A549 (cell line): ENCODE measurements around the gene NIT2.

ENCODE experiments used
- HMGXB4 ChIP-seq: fragments of 250-450 bp; sonication (Bioruptor Pico); IDR thresholded peaks from 2 replicates; pipeline ENCODE4 v1.5.0; 2021; ENCODE audit warnings: mild to moderate bottlenecking, moderate library complexity, borderline replicate concordance
- KDM5A ChIP-seq: fragments of 200-600 bp; sonication (generic); IDR thresholded peaks from 2 replicates; pipeline ENCODE4 v1.6.1; 2016; ENCODE audit warnings: antibody characterized with exemption, mild to moderate bottlenecking
- MAFK ChIP-seq: fragments of 450-650 bp; IDR thresholded peaks from 2 replicates; pipeline ENCODE4 v1.6.1; 2014; ENCODE audit not compliant: partially characterized antibody
- MAX ChIP-seq: IDR thresholded peaks from 2 replicates; pipeline ENCODE4 v1.6.1; 2012
- POLR2A ChIP-seq: IDR thresholded peaks from 2 replicates; pipeline ENCODE4 v1.6.1; 2012; ENCODE audit warnings: mild to moderate bottlenecking, low read length
- ZC3H11A ChIP-seq: fragments of 450-650 bp; IDR thresholded peaks from 2 replicates; pipeline ENCODE4 v1.6.1; 2014; ENCODE audit warnings: antibody characterized with exemption, mild to moderate bottlenecking
- TF ChIP-seq, protein P1 (sequence below): fragments of 450-650 bp; IDR thresholded peaks from 2 replicates; pipeline ENCODE4 v1.6.1; 2014; ENCODE audit warnings: antibody characterized with exemption
- TF ChIP-seq, protein P2 (sequence below): fragments of >200 bp; sonication (Bioruptor Twin); formaldehyde crosslinking; IDR thresholded peaks from 3 replicates; pipeline ENCODE4 v1.5.1; 2016

- TF ChIP-seq POLR2A, result no peak
- TF ChIP-seq, protein P1, sequence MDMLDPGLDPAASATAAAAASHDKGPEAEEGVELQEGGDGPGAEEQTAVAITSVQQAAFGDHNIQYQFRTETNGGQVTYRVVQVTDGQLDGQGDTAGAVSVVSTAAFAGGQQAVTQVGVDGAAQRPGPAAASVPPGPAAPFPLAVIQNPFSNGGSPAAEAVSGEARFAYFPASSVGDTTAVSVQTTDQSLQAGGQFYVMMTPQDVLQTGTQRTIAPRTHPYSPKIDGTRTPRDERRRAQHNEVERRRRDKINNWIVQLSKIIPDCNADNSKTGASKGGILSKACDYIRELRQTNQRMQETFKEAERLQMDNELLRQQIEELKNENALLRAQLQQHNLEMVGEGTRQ, result no peak
- TF ChIP-seq HMGXB4 (CRISPR knock-in tag), result no peak
- TF ChIP-seq MAX, result no peak
- no peak for TF ChIP-seq KDM5A
- TF ChIP-seq, protein P2, sequence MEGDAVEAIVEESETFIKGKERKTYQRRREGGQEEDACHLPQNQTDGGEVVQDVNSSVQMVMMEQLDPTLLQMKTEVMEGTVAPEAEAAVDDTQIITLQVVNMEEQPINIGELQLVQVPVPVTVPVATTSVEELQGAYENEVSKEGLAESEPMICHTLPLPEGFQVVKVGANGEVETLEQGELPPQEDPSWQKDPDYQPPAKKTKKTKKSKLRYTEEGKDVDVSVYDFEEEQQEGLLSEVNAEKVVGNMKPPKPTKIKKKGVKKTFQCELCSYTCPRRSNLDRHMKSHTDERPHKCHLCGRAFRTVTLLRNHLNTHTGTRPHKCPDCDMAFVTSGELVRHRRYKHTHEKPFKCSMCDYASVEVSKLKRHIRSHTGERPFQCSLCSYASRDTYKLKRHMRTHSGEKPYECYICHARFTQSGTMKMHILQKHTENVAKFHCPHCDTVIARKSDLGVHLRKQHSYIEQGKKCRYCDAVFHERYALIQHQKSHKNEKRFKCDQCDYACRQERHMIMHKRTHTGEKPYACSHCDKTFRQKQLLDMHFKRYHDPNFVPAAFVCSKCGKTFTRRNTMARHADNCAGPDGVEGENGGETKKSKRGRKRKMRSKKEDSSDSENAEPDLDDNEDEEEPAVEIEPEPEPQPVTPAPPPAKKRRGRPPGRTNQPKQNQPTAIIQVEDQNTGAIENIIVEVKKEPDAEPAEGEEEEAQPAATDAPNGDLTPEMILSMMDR, result no peak
- no peak for TF ChIP-seq MAFK
- no peak for TF ChIP-seq ZC3H11A
Observed at GRCh38 chr3:100339786-100340185, 5.2 kb downstream of the NIT2 start.
